HG03354 (cell line): ENCODE data around the gene FRMD5.

Experiments
- ATAC-seq: cut with Tn5 transposase; IDR thresholded peaks from one replicate; pipeline ENCODE4 v1.9.1; 2021; ENCODE audit warnings: mild to moderate bottlenecking; ENCODE audit not compliant: unreplicated experiment, poor library complexity, severe bottlenecking

FRMD5 gene

GRCh38 chr15:43913026-43913780 is 281.9 kb downstream of the FRMD5 start:
- ATAC-seq, result no peak

- no peak for ATAC-seq
These were observed 282.9 kb downstream of the FRMD5 start for GRCh38 chr15:43912208-43912607.

GRCh38 chr15:43911235-43911781 is 283.8 kb downstream of the FRMD5 start:
- ATAC-seq, result no peak

- ATAC-seq, result no peak
These were observed 286.5 kb downstream of the FRMD5 start for GRCh38 chr15:43908516-43909050.

- ATAC-seq, result no peak
These were observed 289.3 kb downstream of the FRMD5 start for GRCh38 chr15:43905755-43906154.

GRCh38 chr15:43903864-43904290 is 291.2 kb downstream of the FRMD5 start:
- no peak for ATAC-seq

GRCh38 chr15:43901495-43901894 is 293.6 kb downstream of the FRMD5 start:
- ATAC-seq, result no peak

GRCh38 chr15:43900996-43901395 is 294.1 kb downstream of the FRMD5 start:
- ATAC-seq, result no peak

- ATAC-seq, result no peak
These were observed 295.1 kb downstream of the FRMD5 start for GRCh38 chr15:43899928-43900327.

- ATAC-seq, result no peak
These were observed 296.2 kb downstream of the FRMD5 start for GRCh38 chr15:43898891-43899290.

GRCh38 chr15:43896543-43896942 is 298.5 kb downstream of the FRMD5 start:
- no peak for ATAC-seq

GRCh38 chr15:43895586-43895985 is 299.5 kb downstream of the FRMD5 start:
- ATAC-seq, result no peak

- ATAC-seq, result no peak
These were observed 301.1 kb downstream of the FRMD5 start for GRCh38 chr15:43893956-43894355.

- no peak for ATAC-seq
These were observed 306.0 kb downstream of the FRMD5 start for GRCh38 chr15:43889042-43889441.

- ATAC-seq, result no peak
These were observed 307.2 kb downstream of the FRMD5 start for GRCh38 chr15:43887901-43888300.

- ATAC-seq, result no peak
These were observed 308.5 kb downstream of the FRMD5 start for GRCh38 chr15:43886558-43886957.

GRCh38 chr15:43883571-43883970 is 311.5 kb downstream of the FRMD5 start:
- ATAC-seq, result no peak

- ATAC-seq, result no peak
These were observed 313.1 kb downstream of the FRMD5 start for GRCh38 chr15:43881944-43882343.

GRCh38 chr15:43881245-43881644 is 313.8 kb downstream of the FRMD5 start:
- ATAC-seq, result no peak

GRCh38 chr15:43880406-43881194 is 314.5 kb downstream of the FRMD5 start:
- ATAC-seq, result no peak
